ENCODE results near the gene SFTPA1. TPM values are rescaled to one million over a fixed set of nuclear protein-coding genes. Genes with fewer than 3 reads are reported as not detected.
"Not testable (repeated sequence)": the region's sequence is repeated elsewhere in the genome, so short reads cannot be mapped to it uniquely, and the experiment has no call there.

The SFTPA1 gene
- total and polyA plus RNA-seq, 4 donors, result not detected

DNA sequence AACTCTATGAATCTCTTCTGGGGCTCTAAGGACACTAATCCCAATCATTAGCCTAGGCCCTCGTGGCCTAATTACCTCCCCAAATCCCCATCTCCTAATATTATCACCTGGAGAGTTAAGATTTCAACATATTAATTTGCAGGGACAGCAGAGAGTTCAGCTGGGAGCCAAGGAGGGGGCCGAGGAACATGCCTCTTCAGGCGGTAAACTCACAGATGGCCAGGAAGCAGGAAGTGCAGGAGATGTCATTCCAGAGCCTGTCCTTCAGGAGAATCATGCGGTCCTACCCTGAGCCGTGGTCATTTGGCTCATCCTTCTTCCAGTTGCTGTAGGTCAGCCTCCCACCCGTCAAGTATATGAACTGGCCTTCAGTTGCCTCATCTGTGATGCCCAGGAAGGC is 28.6 kb upstream of the SFTPA1 start:
- no peak for DNase-seq (ENCODE audit: low spot score)
- no peak for TF ChIP-seq EGR1 (IDR thresholded peaks at IDR 0.05; ENCODE audit: low read depth in 2 of 2)
- no peak for TF ChIP-seq JUND (IDR thresholded peaks at IDR 0.05)
- H3K9ac ChIP-seq (ENCODE audit: low read depth in 1 of 2, low read length in 2 of 2), result no peak overlapping the region
- no peaks in the 10 kb centered on the region for H3K9me3 ChIP-seq (ENCODE audit: control insufficient read depth in 4 of 4, low read length in 3 of 4)
- no peaks in the 10 kb centered on the region for H3K4me1 ChIP-seq (ENCODE audit: control insufficient read depth in 4 of 4, insufficient read depth in 4 of 4, low read length in 3 of 4)
- H3K36me3 ChIP-seq (ENCODE audit: control insufficient read depth in 4 of 4, insufficient read depth in 3 of 4, low read depth in 1 of 4, low read length in 3 of 4), result no peaks in the 10 kb centered on the region
- WGBS, result 89% methylated on average over 6 of the region's 6 CpGs
- no peak overlapping the region for H3K4me3 ChIP-seq (ENCODE audit: low read depth in 1 of 3, low read length in 3 of 3)
- H3K27me3 ChIP-seq (ENCODE audit: control insufficient read depth in 4 of 4, insufficient read depth in 4 of 4, low read length in 3 of 4), result peaks cover 0 to 2% (median 0%) of the 10 kb centered on the region in 4 donors
- no peak overlapping the region for H3K27ac ChIP-seq (ENCODE audit: low read depth in 1 of 2, low read length in 2 of 2)

DNA sequence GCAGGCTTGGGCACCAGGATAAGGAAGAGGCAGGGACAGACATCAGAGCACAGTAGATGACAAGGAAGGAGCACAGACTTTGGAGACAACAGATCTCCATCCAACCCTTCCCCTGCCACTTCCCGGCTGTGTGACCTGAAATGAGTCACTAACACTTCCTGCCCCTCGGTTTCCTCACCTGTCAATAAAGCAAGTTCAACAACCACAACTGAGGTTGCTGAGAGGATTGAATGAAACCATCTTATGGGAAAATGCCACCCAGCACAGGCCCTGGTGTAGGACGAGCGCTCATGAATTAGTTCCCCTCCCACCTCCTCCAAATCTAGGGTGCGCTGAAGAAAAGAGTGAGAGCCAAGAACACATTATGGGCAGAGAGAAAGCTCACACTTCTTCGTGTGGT is 27.8 kb upstream of the SFTPA1 start:
- H3K4me3 ChIP-seq (ENCODE audit: low read depth in 1 of 3, low read length in 3 of 3); H3K9me3 ChIP-seq (ENCODE audit: control insufficient read depth in 4 of 4, low read length in 3 of 4); DNase-seq (ENCODE audit: low spot score); H3K27me3 ChIP-seq (ENCODE audit: control insufficient read depth in 4 of 4, insufficient read depth in 4 of 4, low read length in 3 of 4); H3K9ac ChIP-seq (ENCODE audit: low read depth in 1 of 2, low read length in 2 of 2); H3K27ac ChIP-seq (ENCODE audit: low read depth in 1 of 2, low read length in 2 of 2); H3K36me3 ChIP-seq (ENCODE audit: control insufficient read depth in 4 of 4, insufficient read depth in 3 of 4, low read depth in 1 of 4, low read length in 3 of 4); H3K4me1 ChIP-seq (ENCODE audit: control insufficient read depth in 4 of 4, insufficient read depth in 4 of 4, low read length in 3 of 4): not testable (repeated sequence)
- WGBS, result 71% methylated on average over 3 of the region's 6 CpGs

DNA sequence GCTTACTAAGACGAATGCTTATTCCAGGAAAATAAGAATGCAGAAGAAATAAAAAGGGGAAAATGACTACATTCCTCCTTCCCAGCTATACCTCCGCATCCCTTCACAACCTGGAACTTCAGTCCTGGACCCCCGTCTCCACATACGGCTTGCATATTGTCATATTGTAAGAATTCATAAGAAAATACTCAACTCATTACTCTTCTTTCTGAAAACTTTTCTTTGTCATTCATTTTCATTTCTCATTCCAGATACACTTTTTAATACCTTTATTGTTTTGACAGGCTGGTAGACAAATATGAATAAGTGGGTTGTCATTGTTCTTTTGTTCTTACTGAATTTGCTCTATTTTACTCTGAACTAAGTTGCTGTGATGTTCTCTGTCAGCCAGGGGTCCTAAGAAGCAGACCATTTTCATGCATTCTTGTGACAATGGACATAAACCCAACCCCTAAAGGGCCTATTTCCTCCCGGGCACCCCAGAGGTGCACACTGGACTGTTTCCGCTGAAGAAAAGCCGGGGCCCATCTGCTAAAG is 27.2 kb upstream of the SFTPA1 start:
- H3K9me3 ChIP-seq (ENCODE audit: control insufficient read depth in 4 of 4, low read length in 3 of 4), result no peaks in the 10 kb centered on the region
- TF ChIP-seq EGR1 (IDR thresholded peaks at IDR 0.05; ENCODE audit: low read depth in 2 of 2) (no peak), GABPA (IDR thresholded peaks at IDR 0.05 in 1 of 2, conservative IDR thresholded peaks at IDR 0.05 in 1 of 2) (no peak), RXRA (IDR thresholded peaks at IDR 0.05) (no peak), RAD21 (IDR thresholded peaks at IDR 0.05) (no peak), HNF4A (conservative IDR thresholded peaks at IDR 0.05) (no peak), HNF4G (IDR thresholded peaks at IDR 0.05) (no peak), TAF1 (conservative IDR thresholded peaks at IDR 0.05) (no peak), FOXA2 (IDR thresholded peaks at IDR 0.05) (no peak), SP1 (IDR thresholded peaks at IDR 0.05) (no peak), FOXA1 (IDR thresholded peaks at IDR 0.05) (no peak), JUND (IDR thresholded peaks at IDR 0.05) (no peak), NR2F2 (IDR thresholded peaks at IDR 0.05) (no peak)
- TF ChIP-seq, protein P1, sequence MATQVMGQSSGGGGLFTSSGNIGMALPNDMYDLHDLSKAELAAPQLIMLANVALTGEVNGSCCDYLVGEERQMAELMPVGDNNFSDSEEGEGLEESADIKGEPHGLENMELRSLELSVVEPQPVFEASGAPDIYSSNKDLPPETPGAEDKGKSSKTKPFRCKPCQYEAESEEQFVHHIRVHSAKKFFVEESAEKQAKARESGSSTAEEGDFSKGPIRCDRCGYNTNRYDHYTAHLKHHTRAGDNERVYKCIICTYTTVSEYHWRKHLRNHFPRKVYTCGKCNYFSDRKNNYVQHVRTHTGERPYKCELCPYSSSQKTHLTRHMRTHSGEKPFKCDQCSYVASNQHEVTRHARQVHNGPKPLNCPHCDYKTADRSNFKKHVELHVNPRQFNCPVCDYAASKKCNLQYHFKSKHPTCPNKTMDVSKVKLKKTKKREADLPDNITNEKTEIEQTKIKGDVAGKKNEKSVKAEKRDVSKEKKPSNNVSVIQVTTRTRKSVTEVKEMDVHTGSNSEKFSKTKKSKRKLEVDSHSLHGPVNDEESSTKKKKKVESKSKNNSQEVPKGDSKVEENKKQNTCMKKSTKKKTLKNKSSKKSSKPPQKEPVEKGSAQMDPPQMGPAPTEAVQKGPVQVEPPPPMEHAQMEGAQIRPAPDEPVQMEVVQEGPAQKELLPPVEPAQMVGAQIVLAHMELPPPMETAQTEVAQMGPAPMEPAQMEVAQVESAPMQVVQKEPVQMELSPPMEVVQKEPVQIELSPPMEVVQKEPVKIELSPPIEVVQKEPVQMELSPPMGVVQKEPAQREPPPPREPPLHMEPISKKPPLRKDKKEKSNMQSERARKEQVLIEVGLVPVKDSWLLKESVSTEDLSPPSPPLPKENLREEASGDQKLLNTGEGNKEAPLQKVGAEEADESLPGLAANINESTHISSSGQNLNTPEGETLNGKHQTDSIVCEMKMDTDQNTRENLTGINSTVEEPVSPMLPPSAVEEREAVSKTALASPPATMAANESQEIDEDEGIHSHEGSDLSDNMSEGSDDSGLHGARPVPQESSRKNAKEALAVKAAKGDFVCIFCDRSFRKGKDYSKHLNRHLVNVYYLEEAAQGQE (IDR thresholded peaks at IDR 0.05), result no peak
- TF ChIP-seq, protein P2, sequence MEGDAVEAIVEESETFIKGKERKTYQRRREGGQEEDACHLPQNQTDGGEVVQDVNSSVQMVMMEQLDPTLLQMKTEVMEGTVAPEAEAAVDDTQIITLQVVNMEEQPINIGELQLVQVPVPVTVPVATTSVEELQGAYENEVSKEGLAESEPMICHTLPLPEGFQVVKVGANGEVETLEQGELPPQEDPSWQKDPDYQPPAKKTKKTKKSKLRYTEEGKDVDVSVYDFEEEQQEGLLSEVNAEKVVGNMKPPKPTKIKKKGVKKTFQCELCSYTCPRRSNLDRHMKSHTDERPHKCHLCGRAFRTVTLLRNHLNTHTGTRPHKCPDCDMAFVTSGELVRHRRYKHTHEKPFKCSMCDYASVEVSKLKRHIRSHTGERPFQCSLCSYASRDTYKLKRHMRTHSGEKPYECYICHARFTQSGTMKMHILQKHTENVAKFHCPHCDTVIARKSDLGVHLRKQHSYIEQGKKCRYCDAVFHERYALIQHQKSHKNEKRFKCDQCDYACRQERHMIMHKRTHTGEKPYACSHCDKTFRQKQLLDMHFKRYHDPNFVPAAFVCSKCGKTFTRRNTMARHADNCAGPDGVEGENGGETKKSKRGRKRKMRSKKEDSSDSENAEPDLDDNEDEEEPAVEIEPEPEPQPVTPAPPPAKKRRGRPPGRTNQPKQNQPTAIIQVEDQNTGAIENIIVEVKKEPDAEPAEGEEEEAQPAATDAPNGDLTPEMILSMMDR (IDR thresholded peaks at IDR 0.05; ENCODE audit: low read depth, low read length, missing input control), result no peak
- TF ChIP-seq, protein P3, sequence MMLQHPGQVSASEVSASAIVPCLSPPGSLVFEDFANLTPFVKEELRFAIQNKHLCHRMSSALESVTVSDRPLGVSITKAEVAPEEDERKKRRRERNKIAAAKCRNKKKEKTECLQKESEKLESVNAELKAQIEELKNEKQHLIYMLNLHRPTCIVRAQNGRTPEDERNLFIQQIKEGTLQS (IDR thresholded peaks at IDR 0.05), result no peak
- TF ChIP-seq, protein P4, sequence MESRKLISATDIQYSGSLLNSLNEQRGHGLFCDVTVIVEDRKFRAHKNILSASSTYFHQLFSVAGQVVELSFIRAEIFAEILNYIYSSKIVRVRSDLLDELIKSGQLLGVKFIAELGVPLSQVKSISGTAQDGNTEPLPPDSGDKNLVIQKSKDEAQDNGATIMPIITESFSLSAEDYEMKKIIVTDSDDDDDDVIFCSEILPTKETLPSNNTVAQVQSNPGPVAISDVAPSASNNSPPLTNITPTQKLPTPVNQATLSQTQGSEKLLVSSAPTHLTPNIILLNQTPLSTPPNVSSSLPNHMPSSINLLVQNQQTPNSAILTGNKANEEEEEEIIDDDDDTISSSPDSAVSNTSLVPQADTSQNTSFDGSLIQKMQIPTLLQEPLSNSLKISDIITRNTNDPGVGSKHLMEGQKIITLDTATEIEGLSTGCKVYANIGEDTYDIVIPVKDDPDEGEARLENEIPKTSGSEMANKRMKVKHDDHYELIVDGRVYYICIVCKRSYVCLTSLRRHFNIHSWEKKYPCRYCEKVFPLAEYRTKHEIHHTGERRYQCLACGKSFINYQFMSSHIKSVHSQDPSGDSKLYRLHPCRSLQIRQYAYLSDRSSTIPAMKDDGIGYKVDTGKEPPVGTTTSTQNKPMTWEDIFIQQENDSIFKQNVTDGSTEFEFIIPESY (IDR thresholded peaks at IDR 0.05), result no peak
- TF ChIP-seq, protein P5, sequence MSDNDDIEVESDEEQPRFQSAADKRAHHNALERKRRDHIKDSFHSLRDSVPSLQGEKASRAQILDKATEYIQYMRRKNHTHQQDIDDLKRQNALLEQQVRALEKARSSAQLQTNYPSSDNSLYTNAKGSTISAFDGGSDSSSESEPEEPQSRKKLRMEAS (IDR thresholded peaks at IDR 0.05), result no peak
- H3K9ac ChIP-seq (ENCODE audit: low read depth in 1 of 2, low read length in 2 of 2), result no peak overlapping the region
- no peak for DNase-seq (ENCODE audit: low spot score)
- H3K4me1 ChIP-seq (ENCODE audit: control insufficient read depth in 4 of 4, insufficient read depth in 4 of 4, low read length in 3 of 4), result no peaks in the 10 kb centered on the region
- no peak overlapping the region for H3K4me3 ChIP-seq (ENCODE audit: low read depth in 1 of 3, low read length in 3 of 3)
- H3K36me3 ChIP-seq (ENCODE audit: control insufficient read depth in 4 of 4, insufficient read depth in 3 of 4, low read depth in 1 of 4, low read length in 3 of 4), result no peaks in the 10 kb centered on the region
- peaks cover 0 to 2% (median 0%) of the 10 kb centered on the region in 4 donors for H3K27me3 ChIP-seq (ENCODE audit: control insufficient read depth in 4 of 4, insufficient read depth in 4 of 4, low read length in 3 of 4)
- no peak overlapping the region for H3K27ac ChIP-seq (ENCODE audit: low read depth in 1 of 2, low read length in 2 of 2)
- WGBS, result 91% methylated on average over 7 of the region's 7 CpGs
